ENCODE data around the gene APOL1.

Gene APOL1

DNA sequence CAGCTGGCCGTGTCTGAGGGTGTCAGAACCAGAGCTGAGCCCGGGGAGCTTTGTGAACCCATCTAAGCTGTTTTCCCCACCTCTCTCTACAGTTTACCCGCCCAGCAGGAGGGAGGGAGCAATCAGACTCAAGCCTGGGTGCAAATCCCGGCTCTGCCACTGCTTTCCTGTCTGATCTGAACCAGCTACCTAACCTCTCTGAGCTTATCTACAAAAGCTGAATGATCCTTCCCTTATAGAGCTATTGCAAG lies 13.9 kb upstream of the APOL1 start:
- H3K79me2 ChIP-seq (ENCODE audit: insufficient read depth, low read length), result peaks cover 46% of the 10 kb centered on the region
- peak overlapping the region; percentile 81 for H3K27ac ChIP-seq (ENCODE audit: low read length)
- peaks cover 30% of the 10 kb centered on the region for H3K36me3 ChIP-seq (ENCODE audit: insufficient read depth, low read length)
- no peak for TF ChIP-seq EZH2 (IDR thresholded peaks at IDR 0.05; ENCODE audit: borderline replicate concordance, low read depth, low read length, severe bottlenecking)
- TF ChIP-seq, protein P1, sequence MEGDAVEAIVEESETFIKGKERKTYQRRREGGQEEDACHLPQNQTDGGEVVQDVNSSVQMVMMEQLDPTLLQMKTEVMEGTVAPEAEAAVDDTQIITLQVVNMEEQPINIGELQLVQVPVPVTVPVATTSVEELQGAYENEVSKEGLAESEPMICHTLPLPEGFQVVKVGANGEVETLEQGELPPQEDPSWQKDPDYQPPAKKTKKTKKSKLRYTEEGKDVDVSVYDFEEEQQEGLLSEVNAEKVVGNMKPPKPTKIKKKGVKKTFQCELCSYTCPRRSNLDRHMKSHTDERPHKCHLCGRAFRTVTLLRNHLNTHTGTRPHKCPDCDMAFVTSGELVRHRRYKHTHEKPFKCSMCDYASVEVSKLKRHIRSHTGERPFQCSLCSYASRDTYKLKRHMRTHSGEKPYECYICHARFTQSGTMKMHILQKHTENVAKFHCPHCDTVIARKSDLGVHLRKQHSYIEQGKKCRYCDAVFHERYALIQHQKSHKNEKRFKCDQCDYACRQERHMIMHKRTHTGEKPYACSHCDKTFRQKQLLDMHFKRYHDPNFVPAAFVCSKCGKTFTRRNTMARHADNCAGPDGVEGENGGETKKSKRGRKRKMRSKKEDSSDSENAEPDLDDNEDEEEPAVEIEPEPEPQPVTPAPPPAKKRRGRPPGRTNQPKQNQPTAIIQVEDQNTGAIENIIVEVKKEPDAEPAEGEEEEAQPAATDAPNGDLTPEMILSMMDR (IDR thresholded peaks at IDR 0.05; ENCODE audit: borderline replicate concordance, extremely low read depth, low read length, poor library complexity, severe bottlenecking), result no peak
- DNase-seq (no peak), ATAC-seq (ENCODE audit: insufficient read depth, low read depth) (no peak; the same call in 2 of the 3 replicates)
- H3K9me3 ChIP-seq (ENCODE audit: insufficient read depth, low read length, severe bottlenecking), result no peaks in the 10 kb centered on the region
- no peaks in the 10 kb centered on the region for H3K27me3 ChIP-seq (ENCODE audit: insufficient read depth, low read length, poor library complexity)
- H2AFZ ChIP-seq (ENCODE audit: low read depth, low read length), result peak overlapping the region; percentile 65
- H3K4me3 ChIP-seq (ENCODE audit: low read depth in 1 of 2, low read length in 2 of 2), result peak overlapping the region; percentile 55 to 66
- peak overlapping the region; percentile 95 for H3K4me2 ChIP-seq (ENCODE audit: insufficient read depth, low read length)
- no peaks in the 10 kb centered on the region for H4K20me1 ChIP-seq (ENCODE audit: insufficient read depth, low read length)
- H3K9ac ChIP-seq (ENCODE audit: low read depth, low read length), result peak overlapping the region; percentile 75
- H3K4me1 ChIP-seq (ENCODE audit: insufficient read depth, low read length), result peaks cover 41% of the 10 kb centered on the region

DNA sequence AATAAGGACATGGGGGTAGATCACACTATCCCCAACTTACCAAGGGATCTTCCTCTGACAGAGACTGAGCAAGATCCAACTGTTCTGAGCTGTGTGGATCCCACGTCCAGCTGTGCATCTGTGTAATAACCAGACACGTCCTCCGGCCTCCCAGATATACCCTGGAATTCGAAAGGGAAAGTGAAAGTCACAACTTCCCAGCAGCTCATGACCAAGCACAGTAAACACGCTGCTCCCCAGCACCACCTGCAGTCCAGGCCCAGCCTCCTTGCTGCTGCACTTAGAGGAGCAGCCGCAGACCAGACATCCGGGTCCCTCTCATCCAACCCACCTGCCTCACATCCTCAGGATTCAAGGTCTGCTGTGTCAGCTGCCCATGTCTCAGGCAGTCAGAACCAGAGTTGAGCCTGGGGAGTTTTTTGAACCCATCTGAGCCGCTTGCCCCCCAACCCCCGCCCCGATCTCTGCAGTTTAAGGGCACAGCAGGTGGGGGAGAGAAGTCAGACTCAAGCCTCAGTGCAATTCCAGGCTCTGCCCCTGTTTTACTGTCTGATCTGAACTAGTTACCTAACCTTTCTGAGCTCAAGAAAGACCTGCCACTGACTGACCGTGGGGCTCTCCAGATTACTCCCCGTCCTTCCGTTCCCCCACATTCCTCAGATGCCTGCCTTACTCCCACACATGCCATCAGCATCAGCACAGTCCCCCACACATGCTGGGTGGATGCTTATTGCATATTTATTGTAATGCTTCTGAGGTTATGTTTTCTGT lies 13.3 kb upstream of the APOL1 start, which contains the start of gene APOL2:
Gene APOL2 (minus strand): TSS at position 127 of the 771 bp plus-strand sequence. CDS start 6,365 bp downstream, outside the sequence.
- Histone ChIP-seq H4K20me1 (ENCODE audit: insufficient read depth, low read length) (no peaks in the 10 kb centered on the region), H3K4me1 (ENCODE audit: insufficient read depth, low read length) (peaks cover 41% of the 10 kb centered on the region), H3K79me2 (ENCODE audit: insufficient read depth, low read length) (peaks cover 46% of the 10 kb centered on the region), H3K4me3 (ENCODE audit: low read depth in 1 of 2, low read length in 2 of 2) (peak within 1 kb of the TSS; percentile 55 to 66), H3K36me3 (ENCODE audit: insufficient read depth, low read length) (peaks cover 25% of the 10 kb centered on the region), H3K9me3 (ENCODE audit: insufficient read depth, low read length, severe bottlenecking) (no peaks in the 10 kb centered on the region), H3K9ac (ENCODE audit: low read depth, low read length) (peak within 1 kb of the TSS; percentile 75), H3K27ac (ENCODE audit: low read length) (peak within 1 kb of the TSS; percentile 81), H2AFZ (ENCODE audit: low read depth, low read length) (peak within 1 kb of the TSS; percentile 74), H3K4me2 (ENCODE audit: insufficient read depth, low read length) (peak within 1 kb of the TSS; percentile 95), H3K27me3 (ENCODE audit: insufficient read depth, low read length, poor library complexity) (no peaks in the 10 kb centered on the region)
- TF ChIP-seq, protein P1 (IDR thresholded peaks at IDR 0.05; ENCODE audit: borderline replicate concordance, extremely low read depth, low read length, poor library complexity, severe bottlenecking), result peak; percentile 88
- no peak for TF ChIP-seq EZH2 (IDR thresholded peaks at IDR 0.05; ENCODE audit: borderline replicate concordance, low read depth, low read length, severe bottlenecking)
- peak; percentile 95 for DNase-seq
- peak; percentile 94 for ATAC-seq (ENCODE audit: insufficient read depth, low read depth)

DNA sequence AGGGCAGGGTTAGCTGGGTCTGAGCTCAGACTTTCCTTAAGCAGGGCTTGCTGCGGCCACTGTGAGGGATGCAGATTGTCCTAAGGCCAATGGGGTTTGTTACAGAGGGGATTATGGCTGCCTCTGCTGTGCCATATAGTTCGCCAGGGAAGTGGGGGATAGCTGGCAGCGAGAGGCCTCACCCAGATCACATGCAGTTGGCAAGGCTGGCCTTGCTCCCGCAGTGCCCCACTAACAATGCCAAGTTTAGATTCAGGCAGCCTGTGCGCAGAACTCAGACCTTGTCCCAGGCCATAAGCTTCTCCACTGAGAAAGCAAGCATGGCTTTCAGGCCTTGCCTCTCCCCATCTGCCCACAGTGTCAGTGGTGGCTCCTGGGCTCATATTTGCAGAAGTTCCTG lies 8.9 kb upstream of the APOL1 start:
- Histone ChIP-seq H4K20me1 (ENCODE audit: insufficient read depth, low read length) (no peaks in the 10 kb centered on the region), H2AFZ (ENCODE audit: low read depth, low read length) (no peak overlapping the region), H3K27ac (ENCODE audit: low read length) (no peak overlapping the region), H3K36me3 (ENCODE audit: insufficient read depth, low read length) (no peaks in the 10 kb centered on the region), H3K4me3 (ENCODE audit: low read depth in 1 of 2, low read length in 2 of 2) (no peak overlapping the region), H3K9me3 (ENCODE audit: insufficient read depth, low read length, severe bottlenecking) (no peaks in the 10 kb centered on the region), H3K4me2 (ENCODE audit: insufficient read depth, low read length) (no peak overlapping the region), H3K27me3 (ENCODE audit: insufficient read depth, low read length, poor library complexity) (no peaks in the 10 kb centered on the region), H3K9ac (ENCODE audit: low read depth, low read length) (no peak overlapping the region), H3K4me1 (ENCODE audit: insufficient read depth, low read length) (peaks cover 6% of the 10 kb centered on the region), H3K79me2 (ENCODE audit: insufficient read depth, low read length) (peaks cover 3% of the 10 kb centered on the region)
- TF ChIP-seq, protein P1 (IDR thresholded peaks at IDR 0.05; ENCODE audit: borderline replicate concordance, extremely low read depth, low read length, poor library complexity, severe bottlenecking), result no peak
- TF ChIP-seq EZH2 (IDR thresholded peaks at IDR 0.05; ENCODE audit: borderline replicate concordance, low read depth, low read length, severe bottlenecking), result no peak
- DNase-seq (no peak), ATAC-seq (ENCODE audit: insufficient read depth, low read depth) (no peak)
